GDM1 (cell line): ENCODE data around the gene PRODH2.
"Not testable (repeated sequence)": the region's sequence is repeated elsewhere in the genome, so short reads cannot be mapped to it uniquely, and the experiment has no call there.

ENCODE experiments used
- DNase-seq: peaks from one replicate; lab custom pipeline; 2025; lab: John Stamatoyannopoulos, UW

PRODH2 gene

DNA sequence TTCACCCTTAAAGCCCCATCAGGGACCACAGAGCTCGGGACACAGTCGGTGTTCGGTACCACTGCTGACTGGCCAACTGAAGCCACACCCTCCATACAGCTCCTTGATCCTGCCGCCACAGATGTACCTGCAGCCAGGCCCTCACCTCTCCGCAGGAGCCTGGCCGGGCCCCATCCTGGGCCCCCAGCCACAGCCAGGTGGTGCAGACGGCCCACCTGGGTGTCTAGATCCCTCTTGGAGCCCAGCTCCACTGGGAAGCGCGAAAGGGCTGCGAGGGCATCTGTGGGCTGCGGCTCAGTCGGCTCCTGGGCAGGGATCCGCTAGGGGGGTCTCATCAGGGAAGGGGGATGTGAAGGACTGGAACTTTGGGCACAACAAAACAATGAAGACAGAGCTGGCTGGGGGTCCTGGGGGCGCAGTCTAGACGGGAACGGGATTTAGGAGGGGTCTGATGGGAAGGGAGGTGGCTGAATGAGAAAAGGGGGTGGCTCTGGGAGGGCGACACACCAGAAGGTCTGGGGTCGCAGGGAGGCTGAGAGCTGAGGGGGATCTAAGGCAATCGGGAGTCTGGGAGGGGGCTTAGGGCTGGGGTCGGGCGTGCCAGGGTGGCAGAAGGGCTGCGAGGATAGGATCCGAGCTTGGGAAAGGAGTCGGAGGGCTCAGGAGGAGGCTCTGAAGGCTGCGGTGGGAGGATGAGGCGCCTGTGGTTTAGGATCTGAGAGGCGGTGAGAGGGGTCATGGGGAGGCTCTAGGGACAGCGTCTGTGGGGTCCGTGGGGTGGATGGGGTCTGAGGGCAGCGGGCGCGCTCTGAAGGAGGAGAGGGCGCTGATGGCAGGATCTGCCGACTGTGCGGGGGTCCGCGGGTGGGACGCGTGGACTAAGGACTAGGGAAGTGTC, 15.8 kb downstream of the PRODH2 start:
- DNase-seq = no peak

- not testable (repeated sequence) for DNase-seq
These were observed 17.1 kb downstream of the PRODH2 start for GRCh38 chr19:35795564-35795963.

- DNase-seq = no peak
These were observed 19.1 kb downstream of the PRODH2 start for GRCh38 chr19:35793381-35794165.

DNA sequence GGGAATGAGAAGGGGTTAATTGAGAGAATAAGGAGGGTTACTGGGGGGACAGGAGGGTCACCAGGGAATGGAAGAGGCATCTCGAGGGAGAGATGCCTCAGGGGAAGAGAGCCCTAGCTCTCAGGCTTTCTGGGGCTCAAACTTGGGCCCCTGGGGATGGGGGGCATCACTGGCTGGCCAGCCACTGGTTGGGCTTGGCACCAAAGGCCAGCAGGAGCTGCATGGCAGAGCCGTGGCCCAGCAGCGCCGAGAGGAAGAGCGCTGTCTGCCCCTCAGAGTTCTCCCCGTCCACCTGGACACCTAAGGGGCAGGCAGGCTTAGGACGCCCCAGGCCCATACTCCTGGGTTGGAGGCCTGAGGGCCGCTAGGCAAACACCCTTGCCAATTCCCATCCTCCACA, 19.8 kb downstream of the PRODH2 start:
- DNase-seq = no peak

- no peak for DNase-seq
These were observed 20.3 kb downstream of the PRODH2 start for GRCh38 chr19:35792312-35792711.

DNA sequence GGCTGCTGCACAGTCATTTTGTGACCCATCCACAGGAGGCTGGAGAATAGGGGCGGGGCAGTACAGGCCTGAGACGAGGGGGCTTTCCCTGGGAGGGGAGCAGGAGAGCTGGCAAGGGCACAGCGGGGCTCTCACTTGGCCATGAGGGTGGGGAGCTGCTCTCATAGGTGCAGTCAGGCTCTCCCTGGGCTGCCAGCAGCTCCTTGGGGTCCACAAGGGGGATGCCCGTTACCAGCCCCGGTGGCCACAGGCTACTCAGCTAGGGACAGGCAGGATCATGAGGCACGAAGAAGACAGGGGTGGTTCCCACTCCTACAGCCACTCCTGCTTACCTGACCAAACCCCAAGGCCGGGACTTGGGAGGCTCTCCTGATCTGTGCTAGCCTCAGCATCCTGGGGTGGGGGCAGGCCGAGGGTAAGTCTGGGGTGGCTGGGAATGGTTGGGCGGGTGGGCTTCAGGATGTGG, 20.8 kb downstream of the PRODH2 start:
- no peak for DNase-seq

GRCh38 chr19:35790981-35791813, 21.4 kb downstream of the PRODH2 start:
- no peak for DNase-seq

DNA sequence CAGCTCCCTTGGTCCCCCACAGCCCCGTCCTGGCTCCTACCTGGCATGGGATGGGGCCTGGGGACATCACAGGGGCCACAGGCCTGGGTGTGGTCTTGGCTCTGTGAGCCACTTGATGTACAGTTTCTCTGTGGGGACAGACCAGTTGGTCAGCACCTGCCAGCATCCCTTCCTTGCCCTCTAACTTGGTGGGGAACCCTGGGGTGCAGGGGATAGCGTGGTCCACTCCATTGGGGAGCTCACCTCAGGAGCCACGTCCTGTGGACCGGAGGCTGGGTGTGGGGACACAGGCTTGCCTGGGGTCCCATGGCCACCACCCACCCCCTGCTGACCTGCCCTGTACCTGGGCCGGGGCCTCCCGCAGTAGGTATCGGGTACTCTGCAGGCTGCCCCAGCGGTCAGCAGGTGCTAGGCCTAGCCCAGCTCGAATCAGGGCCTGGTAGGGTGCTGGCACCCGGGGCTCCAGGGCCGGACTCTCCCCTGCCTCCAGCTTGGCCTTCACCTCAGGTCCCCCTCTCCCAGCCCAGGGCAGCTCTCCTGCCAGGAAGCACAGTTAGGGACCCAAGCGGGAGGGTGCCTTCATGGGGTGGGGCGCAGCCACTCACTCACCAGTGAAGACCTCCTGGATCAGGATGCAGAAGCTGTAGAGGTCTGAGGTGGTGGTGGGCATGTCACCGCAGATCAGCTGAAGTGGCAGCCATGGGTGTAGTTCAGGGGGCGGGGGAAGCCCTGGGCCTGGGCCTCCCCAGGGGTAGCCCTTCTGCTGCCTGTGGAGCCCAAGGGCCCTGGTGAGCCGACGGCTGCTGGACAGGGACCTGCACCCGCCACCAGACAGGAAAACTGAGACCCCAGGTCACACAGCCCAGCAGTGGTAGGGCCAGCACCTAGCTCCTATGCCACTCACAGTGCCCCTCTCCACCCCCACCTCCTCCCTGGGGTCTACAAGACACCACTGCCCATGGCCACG, 22.4 kb downstream of the PRODH2 start:
- no peak for DNase-seq

DNA sequence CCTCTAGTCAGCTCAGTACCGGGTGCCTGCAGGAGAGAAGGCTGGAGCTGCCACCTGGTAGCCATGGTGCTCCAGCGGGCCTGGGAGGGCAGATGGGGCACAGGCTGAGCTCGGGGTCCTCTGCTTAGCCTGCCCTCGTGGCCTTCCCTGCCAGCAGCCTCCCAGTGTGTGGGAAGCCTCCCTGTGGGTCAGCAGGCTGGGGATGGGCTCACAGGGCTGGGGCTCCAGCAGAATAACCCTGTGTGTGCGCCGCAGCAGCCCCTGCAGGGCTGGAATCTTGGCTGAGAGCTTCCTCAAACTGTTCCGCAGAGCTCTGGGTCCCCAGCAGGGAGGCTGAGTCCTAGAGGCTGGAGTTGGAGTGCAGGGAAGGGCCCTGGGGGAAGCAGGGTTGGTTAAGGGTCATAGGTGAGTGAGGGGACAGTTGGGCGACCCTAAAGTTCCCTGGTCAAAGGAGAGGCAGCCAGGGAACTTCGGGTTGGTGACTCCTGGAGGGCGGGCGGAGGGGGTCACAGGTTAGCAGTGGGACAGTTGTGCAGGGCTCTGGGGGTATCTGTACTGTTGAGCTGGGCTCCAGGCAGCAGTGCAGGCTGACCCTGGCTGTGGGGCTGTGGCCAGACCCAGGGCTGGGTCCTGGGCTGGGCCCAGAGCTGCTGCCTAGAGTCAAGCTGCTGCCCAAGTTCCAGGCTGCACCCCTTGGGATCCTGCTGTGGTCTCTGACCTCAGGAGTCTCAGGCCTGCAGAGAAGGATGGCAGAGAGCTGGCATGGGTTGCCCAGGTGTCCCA, 23.3 kb downstream of the PRODH2 start:
- no peak for DNase-seq

- no peak for DNase-seq
These were observed 24.3 kb downstream of the PRODH2 start for GRCh38 chr19:35788205-35788960.

- no peak for DNase-seq
These were observed 25.3 kb downstream of the PRODH2 start for GRCh38 chr19:35787227-35787799.

DNA sequence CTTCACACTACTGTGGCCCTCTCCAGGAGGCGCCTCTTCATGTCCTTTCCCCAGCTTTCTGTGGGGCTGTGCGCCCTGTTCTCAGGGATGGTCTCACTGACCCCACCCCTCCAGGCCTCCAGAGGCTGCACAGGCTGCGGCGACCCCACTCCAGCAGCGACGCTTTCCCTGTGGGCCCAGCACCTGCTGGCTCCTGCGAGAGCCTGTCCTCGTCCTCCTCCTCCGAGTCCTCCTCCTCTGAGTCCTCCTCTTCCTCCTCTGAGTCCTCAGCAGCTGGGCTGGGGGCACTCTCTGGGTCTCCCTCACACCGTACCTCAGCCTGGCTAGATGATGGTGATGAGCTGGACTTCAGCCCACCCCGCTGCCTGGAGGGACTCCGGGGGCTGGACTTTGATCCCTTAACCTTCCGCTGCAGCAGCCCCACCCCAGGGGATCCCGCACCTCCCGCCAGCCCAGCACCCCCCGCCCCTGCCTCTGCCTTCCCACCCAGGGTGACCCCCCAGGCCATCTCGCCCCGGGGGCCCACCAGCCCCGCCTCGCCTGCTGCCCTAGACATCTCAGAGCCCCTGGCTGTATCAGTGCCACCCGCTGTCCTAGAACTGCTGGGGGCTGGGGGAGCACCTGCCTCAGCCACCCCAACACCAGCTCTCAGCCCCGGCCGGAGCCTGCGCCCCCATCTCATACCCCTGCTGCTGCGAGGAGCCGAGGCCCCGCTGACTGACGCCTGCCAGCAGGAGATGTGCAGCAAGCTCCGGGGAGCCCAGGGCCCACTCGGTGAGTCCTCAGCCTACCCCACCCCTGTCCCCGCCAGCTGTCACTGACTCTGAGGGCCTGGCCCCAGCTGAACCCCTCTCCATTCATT, 26.1 kb downstream of the PRODH2 start:
- DNase-seq = no peak

DNA sequence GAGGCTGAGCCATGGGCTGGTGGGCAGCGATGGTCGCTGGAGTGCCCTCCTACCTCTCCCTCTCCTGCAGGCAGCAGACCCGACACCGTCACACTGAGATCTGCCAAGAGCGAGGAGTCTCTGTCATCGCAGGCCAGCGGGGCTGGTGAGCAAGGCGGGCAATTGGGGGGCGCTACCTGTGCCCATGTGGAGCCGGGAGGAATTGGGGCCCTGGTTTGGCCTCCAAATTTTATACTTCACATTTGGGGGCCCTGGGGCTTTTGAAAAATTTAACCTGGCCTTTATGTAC, 27.4 kb downstream of the PRODH2 start:
- DNase-seq = no peak

DNA sequence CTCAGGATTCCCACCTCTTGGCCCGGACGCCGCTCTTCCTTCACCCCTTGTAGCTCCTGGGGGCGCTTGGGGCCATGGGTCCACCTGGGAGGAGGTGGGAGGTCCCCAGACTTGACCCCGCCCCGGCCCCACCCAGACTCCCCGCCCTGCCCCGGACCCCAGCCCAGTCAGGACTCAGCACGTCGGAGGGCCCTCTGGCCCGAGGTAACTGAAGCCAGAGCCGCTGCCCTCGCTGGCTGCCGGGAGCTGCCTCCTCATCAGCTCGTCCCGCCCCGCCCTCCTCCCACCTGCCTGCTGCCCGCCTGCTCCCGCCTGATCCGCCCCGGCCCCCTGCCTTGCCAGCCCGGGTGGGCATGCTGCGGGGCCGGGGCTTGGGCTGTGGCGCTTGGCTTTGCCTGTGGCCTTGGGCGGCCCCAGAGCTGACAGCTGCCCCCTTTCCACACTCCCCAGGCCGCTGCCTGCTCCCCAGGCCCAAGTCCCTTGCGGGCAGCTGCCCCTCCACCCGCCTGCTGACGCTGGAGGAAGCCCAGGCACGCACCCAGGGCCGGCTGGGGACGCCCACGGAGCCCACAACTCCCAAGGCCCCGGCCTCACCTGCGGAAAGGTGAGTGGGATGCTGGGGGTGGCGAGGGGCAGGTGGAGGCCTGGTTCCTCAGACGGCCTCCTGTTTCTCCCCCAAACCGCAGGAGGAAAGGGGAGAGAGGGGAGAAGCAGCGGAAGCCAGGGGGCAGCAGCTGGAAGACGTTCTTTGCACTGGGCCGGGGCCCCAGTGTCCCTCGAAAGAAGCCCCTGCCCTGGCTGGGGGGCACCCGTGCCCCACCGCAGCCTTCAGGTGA, 27.9 kb downstream of the PRODH2 start:
- DNase-seq = no peak

- DNase-seq = no peak
These were observed 28.9 kb downstream of the PRODH2 start for GRCh38 chr19:35783469-35784434.

DNA sequence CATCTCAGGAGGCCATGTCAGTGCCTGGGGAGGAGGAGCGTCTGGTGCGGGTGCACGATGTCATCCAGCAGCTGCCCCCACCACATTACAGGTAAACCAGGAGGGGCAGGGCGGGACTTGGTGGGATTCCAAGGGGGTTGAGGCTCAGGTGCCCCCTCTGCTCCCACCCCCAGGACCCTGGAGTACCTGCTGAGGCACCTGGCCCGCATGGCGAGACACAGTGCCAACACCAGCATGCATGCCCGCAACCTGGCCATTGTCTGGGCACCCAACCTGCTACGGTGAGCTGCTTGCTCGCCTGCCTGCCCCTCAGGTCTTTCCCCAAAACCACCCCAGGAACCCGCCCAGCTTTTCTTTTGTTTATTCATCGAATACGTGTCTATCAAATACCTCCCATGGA, 30.1 kb downstream of the PRODH2 start:
- DNase-seq = no peak
